MM.1S (cell line): ENCODE results near the gene ENPP3.

Experiments used
- DNase-seq: peaks from one replicate; pipeline ENCODE4 v3.0.0-alpha.2; 2015
- H2AFZ ChIP-seq: fragments of 300-600 bp; sonication (generic); 2 replicates; pipeline ENCODE4 v1.6.0; 2016; ENCODE audit warnings: antibody characterized with exemption, low read length
- H3F3A ChIP-seq: fragments of 300-600 bp; sonication (generic); 2 replicates; pipeline ENCODE4 v1.6.1; 2016; ENCODE audit warnings: mild to moderate bottlenecking, antibody characterized with exemption, low read length, moderate library complexity, mixed read lengths; ENCODE audit not compliant: insufficient read depth
- H3K27ac ChIP-seq: fragments of 300-600 bp; sonication (generic); 2 replicates; pipeline ENCODE4 v1.5.1; 2016; ENCODE audit warnings: mild to moderate bottlenecking, low read length
- H3K27me3 ChIP-seq: fragments of 300-600 bp; sonication (generic); replicated peaks from 2 replicates; pipeline ENCODE4 v1.6.0; 2016; ENCODE audit warnings: low read length; ENCODE audit not compliant: insufficient read depth
- H3K36me3 ChIP-seq: fragments of 300-600 bp; sonication (generic); replicated peaks from 2 replicates; pipeline ENCODE4 v1.6.1; 2016; ENCODE audit warnings: mild to moderate bottlenecking, low read length, mixed read lengths; ENCODE audit not compliant: insufficient read depth
- H3K4me1 ChIP-seq: fragments of 300-600 bp; sonication (generic); 2 replicates; pipeline ENCODE4 v1.6.1; 2016; ENCODE audit warnings: low read length, mixed read lengths
- H3K4me2 ChIP-seq: fragments of 300-600 bp; sonication (generic); 2 replicates; pipeline ENCODE4 v1.6.0; 2016; ENCODE audit warnings: low read depth, low read length
- H3K4me3 ChIP-seq: fragments of 300-600 bp; sonication (generic); 2 replicates; pipeline ENCODE4 v1.5.1; 2016; ENCODE audit warnings: low read length, mixed read lengths
- H3K79me2 ChIP-seq: fragments of 300-600 bp; sonication (generic); 2 replicates; pipeline ENCODE4 v1.6.1; 2016; ENCODE audit warnings: mixed run types, low read length, mixed read lengths
- H3K9ac ChIP-seq: fragments of 300-600 bp; sonication (generic); 2 replicates; pipeline ENCODE4 v1.6.1; 2016; ENCODE audit warnings: low read length, mixed read lengths
- H3K9me2 ChIP-seq: fragments of 300-600 bp; sonication (generic); replicated peaks from 2 replicates; pipeline ENCODE4 v1.6.1; 2016; ENCODE audit warnings: mild to moderate bottlenecking, low read length, mixed read lengths; ENCODE audit not compliant: insufficient read depth
- H3K9me3 ChIP-seq: fragments of 300-600 bp; sonication (generic); replicated peaks from 2 replicates; pipeline ENCODE4 v1.6.1; 2016; ENCODE audit warnings: mild to moderate bottlenecking, low read length, mixed read lengths; ENCODE audit not compliant: insufficient read depth
- H4K20me1 ChIP-seq: fragments of 300-600 bp; sonication (generic); 2 replicates; pipeline ENCODE4 v1.6.1; 2016; ENCODE audit warnings: mild to moderate bottlenecking, low read length, moderate library complexity, mixed read lengths; ENCODE audit not compliant: insufficient read depth
- CTCF ChIP-seq: fragments of 300-600 bp; sonication (generic); IDR thresholded peaks from 2 replicates; pipeline ENCODE4 v1.5.1; 2016; ENCODE audit warnings: antibody characterized with exemption, low read length, mixed read lengths
- EZH2 ChIP-seq: fragments of 300-600 bp; sonication (generic); optimal IDR thresholded peaks from 2 replicates; pipeline ENCODE3; 2017; ENCODE audit warnings: low read depth, mild to moderate bottlenecking, antibody characterized with exemption, low read length, mixed read lengths
- EZH2phosphoT487 ChIP-seq: fragments of 300-600 bp; sonication (generic); IDR thresholded peaks from 2 replicates; pipeline ENCODE4 v1.6.1; 2018; ENCODE audit warnings: antibody characterized with exemption, low read length

ENPP3 gene

GRCh38 chr6:131787079-131787478, 150.0 kb downstream of the ENPP3 start:
- Histone ChIP-seq H3K27me3 (no peaks in the 10 kb centered on the region), H3K27ac (no peak overlapping the region), H2AFZ (no peak overlapping the region), H3K36me3 (no peaks in the 10 kb centered on the region), H3F3A (no peaks in the 10 kb centered on the region), H4K20me1 (no peaks in the 10 kb centered on the region), H3K9me2 (no peaks in the 10 kb centered on the region), H3K4me2 (no peak overlapping the region), H3K9me3 (no peaks in the 10 kb centered on the region), H3K9ac (no peak overlapping the region), H3K4me3 (no peak overlapping the region), H3K79me2 (no peaks in the 10 kb centered on the region), H3K4me1 (no peaks in the 10 kb centered on the region)
- DNase-seq, result no peak
- TF ChIP-seq EZH2phosphoT487 (no peak), EZH2 (no peak), CTCF (no peak)

DNA sequence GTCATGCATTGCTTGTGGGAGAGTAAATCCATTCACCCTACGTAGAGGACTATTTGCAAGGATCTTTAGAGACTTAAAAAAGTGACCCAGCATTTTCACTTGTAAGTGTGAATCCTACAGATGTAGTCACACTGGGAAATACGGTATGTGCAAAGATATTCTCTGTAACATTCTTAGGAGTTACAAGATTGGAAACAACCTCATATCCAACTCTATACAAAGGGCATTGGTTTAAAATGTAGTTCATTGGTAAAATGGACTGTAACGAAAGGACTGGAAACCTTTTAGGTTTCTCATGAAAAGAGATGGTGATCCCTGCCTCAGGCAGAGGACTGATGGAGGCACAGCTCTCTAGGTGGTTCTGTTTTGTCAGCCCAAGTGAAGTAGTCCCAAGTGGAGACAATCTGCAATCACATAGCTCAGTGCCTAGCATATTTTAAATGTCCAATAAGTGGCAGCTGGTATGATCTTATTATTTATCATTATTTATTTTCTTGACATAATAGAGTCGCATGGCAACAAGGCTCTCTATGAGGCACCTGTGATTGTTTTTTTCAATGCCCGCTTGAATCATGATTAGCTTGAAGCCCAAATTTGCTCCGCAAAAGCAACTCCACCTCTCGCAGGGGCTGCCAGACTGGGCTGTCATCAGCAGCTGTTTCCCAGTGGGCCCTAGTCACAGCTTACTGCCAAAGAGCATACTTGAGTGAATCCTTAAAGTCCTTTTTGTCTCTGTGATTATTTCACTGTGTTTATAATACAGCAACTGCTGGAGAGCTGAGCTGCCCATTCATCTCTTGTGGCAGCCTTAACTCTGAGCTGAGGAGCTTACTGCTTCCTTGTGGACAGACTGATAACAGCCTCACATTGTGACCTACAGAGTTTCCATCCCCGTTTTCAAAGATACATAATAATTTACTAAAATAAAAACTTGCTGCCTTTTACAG, 150.9 kb downstream of the ENPP3 start:
- no peak overlapping the region for H3K9ac ChIP-seq
- no peaks in the 10 kb centered on the region for H3F3A ChIP-seq
- no peaks in the 10 kb centered on the region for H4K20me1 ChIP-seq
- TF ChIP-seq EZH2 (no peak), EZH2phosphoT487 (no peak), CTCF (no peak)
- no peak overlapping the region for H3K4me2 ChIP-seq
- H3K36me3 ChIP-seq, result no peaks in the 10 kb centered on the region
- H3K4me3 ChIP-seq, result no peak overlapping the region
- DNase-seq, result no peak
- H3K9me3 ChIP-seq, result no peaks in the 10 kb centered on the region
- H3K4me1 ChIP-seq, result no peaks in the 10 kb centered on the region
- no peaks in the 10 kb centered on the region for H3K9me2 ChIP-seq
- H3K27me3 ChIP-seq, result no peaks in the 10 kb centered on the region
- H3K27ac ChIP-seq, result no peak overlapping the region
- H3K79me2 ChIP-seq, result no peaks in the 10 kb centered on the region
- H2AFZ ChIP-seq, result no peak overlapping the region

- no peaks in the 10 kb centered on the region for H4K20me1 ChIP-seq
- no peaks in the 10 kb centered on the region for H3K9me3 ChIP-seq
- H3K27ac ChIP-seq, result no peak overlapping the region
- H3K9me2 ChIP-seq, result no peaks in the 10 kb centered on the region
- H3K4me2 ChIP-seq, result no peak overlapping the region
- no peak for DNase-seq
- H3K36me3 ChIP-seq, result no peaks in the 10 kb centered on the region
- no peaks in the 10 kb centered on the region for H3K27me3 ChIP-seq
- H2AFZ ChIP-seq, result no peak overlapping the region
- no peak overlapping the region for H3K4me3 ChIP-seq
- TF ChIP-seq EZH2, result no peak
- no peak for TF ChIP-seq CTCF
- no peak for TF ChIP-seq EZH2phosphoT487
- no peaks in the 10 kb centered on the region for H3K4me1 ChIP-seq
- H3F3A ChIP-seq, result no peaks in the 10 kb centered on the region
- H3K79me2 ChIP-seq, result no peaks in the 10 kb centered on the region
- no peak overlapping the region for H3K9ac ChIP-seq
Observed at GRCh38 chr6:131789219-131789618, 152.1 kb downstream of the ENPP3 start.
